Measurements from ENCODE around the gene GTF3A. TPM values are rescaled to one million over a fixed set of nuclear protein-coding genes. Genes with fewer than 3 reads are reported as not detected.

GTF3A gene
- total and polyA plus RNA-seq, 10 donors: 90.7 to 275 (median 133) TPM

Small RNA genes within 50 kb of the gene (small RNA-seq; reads per million reads assigned to genes)
- gene RNY1P1: 0 reads per million in 4 donors

Other genes starting within 250 kb of the GTF3A start
- 1,000 to 10,000 TPM in 4 of 7 donors, 100 to 1,000 TPM in 3; 876 to 1,232 (median 1,007) TPM for gene RPL21, start 173.1 kb upstream of the GTF3A start, total RNA-seq
- gene RPL21, start 173.1 kb upstream of the GTF3A start, polyA plus RNA-seq: 1,000 to 10,000 TPM; 1,699 to 2,187 (median 1,787) TPM
- 10 to 100 TPM in 5 of 7 donors, 1 to 10 TPM in 2; 9.2 to 37.9 (median 16.1) TPM for gene RASL11A, start 153.8 kb upstream of the GTF3A start, total RNA-seq
- gene RASL11A, start 153.8 kb upstream of the GTF3A start, polyA plus RNA-seq: 10 to 100 TPM in 2 of 3 donors, 1 to 10 TPM in 1; 6.7 to 29.8 (median 11.2) TPM
- gene MTIF3, start 25.9 kb downstream of the GTF3A start, total RNA-seq: 10 to 100 TPM; 38.1 to 92.1 (median 46.8) TPM
- gene MTIF3, start 25.9 kb downstream of the GTF3A start, polyA plus RNA-seq: 10 to 100 TPM; 73.7 to 95.2 (median 79.6) TPM
- 1 to 10 TPM; 6.5 to 8.8 (median 6.8) TPM for gene LNX2, start 195.9 kb downstream of the GTF3A start, total RNA-seq
- gene LNX2, start 195.9 kb downstream of the GTF3A start, polyA plus RNA-seq: 1 to 10 TPM; 1.8 to 3.0 (median 2.7) TPM
- gene POLR1D, start 197.3 kb downstream of the GTF3A start, total RNA-seq: 100 to 1,000 TPM in 3 of 7 donors, 10 to 100 TPM in 4; 64.2 to 115 (median 94.2) TPM
- 100 to 1,000 TPM; 103 to 134 (median 117) TPM for gene POLR1D, start 197.3 kb downstream of the GTF3A start, polyA plus RNA-seq